Left renal pelvis (tissue), 4 donors: Measurements from ENCODE around the gene TMEM53. TPM values are rescaled to one million over a fixed set of nuclear protein-coding genes. Genes with fewer than 3 reads are reported as not detected.
"Not testable (repeated sequence)": the region's sequence is repeated elsewhere in the genome, so short reads cannot be mapped to it uniquely, and the experiment has no call there.

ENCODE experiments used
- DNase-seq, 4 donors: peaks; one replicate each; pipeline ENCODE4 v3.0.0-alpha.2; 2013; ENCODE audit warnings: low read depth in 4 of 4, low spot score in 3 of 4
- polyA plus RNA-seq, 4 donors: library from polyadenylated mRNA; unstranded; fragments of 120-200 nt; gene quantifications; one replicate each; pipeline ENCODE4 v1.2.1, GENCODE V29; 2013; ENCODE audit not compliant: insufficient read length in 4 of 4

TMEM53 gene
- polyA plus RNA-seq, 4 donors: 8.0 to 13.0 (median 11.1) TPM

DNA sequence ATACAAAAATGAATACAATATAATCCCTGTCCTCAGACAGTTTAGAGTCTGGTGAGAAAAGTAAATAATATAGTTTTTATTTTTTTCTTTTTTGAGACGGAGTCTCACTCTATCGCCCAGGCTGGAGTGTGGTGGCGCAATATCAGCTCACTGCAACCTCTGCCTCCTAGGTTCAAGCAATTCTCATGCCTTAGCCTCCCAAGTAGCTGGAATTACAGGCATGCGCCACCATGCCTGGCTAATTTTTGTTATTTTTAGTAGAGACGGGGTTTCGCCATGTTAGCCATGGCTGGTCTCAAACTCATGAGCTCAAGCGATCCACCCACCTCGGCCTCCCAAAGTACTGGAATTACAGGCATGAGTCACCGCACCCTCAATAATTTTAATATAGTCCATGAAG is 25.1 kb upstream of the TMEM53 start:
- DNase-seq: not testable (repeated sequence)

DNA sequence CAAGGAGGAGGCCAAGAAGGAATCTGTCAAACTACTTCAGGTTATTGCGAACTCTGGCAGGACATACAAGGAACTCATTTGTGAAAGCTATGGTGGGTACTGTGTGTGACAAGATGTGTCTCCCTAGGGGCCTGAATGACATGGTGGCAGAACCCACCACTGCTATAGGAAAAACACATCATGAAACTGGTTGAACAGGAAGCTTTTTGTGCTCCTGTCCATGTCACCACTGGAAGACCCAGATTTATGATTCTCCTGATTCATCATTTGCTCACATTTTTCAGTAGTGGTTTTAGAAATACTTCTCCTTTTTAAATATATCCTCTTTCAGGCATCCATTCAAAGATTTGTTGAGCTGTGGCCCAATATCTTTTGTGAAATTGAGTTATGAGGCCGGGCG is 23.9 kb upstream of the TMEM53 start:
- DNase-seq: no peak

DNA sequence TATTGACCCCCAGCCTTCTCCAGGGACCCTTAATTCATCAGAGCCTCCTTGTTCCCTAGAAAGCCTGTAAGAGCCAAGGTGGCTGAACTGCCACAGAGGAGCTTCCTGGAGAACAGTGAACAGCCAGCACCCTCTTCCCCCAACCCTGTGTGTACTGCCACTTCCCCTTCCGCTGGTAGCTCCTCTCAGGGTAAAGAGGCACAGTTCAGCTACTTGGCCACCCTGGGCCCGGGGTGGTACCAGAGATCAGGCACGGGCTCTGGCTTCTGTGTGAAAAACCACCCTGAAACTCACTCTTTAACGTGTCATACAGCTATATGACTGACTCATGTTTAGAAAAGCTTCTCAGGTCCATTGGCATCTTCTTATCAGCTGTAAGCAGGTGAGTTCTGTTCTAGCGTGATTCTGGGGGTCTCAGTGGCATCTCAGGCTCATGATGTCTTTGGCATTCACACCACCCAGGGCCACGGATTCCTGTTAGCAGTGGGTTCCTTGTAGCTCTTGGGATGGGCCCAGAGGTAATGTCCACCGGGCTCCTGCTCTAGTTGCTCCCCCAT is 22.6 kb upstream of the TMEM53 start:
- DNase-seq: no peak

DNA sequence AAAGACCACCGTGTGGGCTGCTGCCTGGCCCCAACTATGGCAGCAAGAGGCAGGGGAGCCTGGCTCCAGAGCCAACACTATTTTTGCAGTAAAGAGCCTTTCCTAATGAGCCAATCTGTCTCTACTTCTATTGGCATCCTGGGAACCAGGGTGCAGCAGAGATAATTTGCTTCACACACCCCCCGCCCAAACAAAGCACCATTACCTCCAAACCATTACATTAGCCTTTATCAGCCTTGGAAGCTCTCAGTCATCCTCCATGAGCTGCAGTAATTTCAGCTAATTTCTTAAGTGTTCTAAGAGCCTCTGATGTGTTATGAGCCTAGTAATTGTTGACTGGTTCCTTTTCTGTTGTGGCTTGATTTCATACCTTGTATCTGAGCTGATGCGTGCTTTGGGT is 21.8 kb upstream of the TMEM53 start:
- no peak for DNase-seq

DNA sequence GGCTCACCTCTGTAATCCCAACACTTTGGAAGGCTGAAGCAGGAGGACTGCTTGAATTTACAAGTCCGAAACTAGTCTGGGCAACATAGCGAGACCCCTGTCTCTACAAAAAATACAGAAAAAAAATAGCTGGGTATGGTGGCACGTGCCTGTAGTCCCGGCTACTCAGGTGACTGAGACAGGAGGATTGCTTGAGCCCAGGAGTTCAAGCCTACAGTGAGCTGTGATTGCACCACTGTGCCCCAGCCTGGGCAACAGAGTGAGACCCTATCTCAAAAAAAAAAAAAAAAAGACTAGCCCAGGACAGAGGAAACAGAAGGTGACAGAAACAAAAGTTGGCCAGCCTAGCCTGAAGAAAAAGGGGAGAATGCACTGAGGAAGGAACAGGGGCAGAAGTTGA is 21.4 kb upstream of the TMEM53 start:
- no peak for DNase-seq

DNA sequence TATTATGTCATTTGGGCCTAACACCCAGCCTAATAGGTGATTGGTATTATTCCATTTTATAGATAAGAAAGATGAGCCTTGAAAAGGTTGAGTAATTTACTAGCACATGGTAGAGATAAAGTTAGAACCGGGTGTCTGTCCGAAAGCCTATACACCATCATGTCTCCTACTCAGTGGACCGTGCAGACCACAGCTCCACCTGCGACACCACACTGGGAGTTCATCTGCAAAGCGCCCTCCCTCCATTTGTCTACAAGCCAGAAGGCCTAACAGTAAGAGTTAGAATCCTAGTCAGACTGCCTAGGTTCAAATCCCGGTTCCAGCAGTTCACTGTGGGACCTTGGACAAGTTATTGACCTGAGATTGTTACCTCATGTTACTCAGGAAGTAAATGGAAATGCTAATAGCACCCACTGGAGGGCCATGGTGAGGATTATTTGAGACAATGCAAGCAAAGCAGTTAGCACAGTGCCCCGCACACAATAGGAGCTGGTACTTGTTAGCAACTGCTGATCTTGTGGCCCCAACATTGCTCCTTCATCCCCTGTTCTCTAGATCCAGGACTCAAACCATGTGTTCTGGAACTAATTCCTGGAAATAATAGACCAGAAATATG is 20.7 kb upstream of the TMEM53 start:
- no peak for DNase-seq

DNA sequence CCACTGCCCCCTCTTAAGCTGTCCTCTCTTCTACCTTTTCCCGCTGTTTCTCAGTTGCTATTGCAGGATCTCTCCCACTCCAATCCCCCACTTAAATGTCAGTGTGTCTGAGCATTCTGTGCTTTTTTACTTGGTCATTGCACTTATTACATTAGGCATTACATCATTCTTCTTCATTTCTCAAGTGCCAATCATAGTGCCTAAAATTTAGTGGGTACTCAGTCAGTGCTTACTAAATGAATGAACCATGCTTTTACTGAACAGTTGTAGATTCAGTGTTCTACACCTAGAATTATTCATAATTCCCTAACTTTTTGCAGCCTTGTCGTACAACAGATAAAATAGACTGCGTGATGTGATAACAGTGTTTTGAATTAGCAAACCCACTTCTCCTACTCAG is 19.6 kb upstream of the TMEM53 start:
- no peak for DNase-seq

DNA sequence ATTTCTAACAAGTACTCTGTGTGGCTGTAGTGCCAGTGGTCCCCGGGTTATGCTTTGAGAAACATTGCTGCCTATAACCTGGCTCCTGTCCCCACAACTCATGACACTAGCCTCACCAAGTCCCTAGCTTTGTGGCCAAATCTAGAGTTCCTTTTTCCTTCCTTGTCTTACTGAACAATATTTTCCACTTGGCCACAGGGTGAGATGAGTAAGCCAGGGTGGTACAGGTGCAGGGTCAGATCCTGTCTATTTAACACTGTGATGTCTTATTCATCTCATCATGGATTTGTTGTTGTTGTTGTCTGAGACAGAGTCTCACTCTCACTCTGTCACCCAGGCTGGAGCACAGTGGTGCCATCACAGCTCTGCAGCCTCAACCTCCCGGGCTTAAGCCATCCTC is 18.9 kb upstream of the TMEM53 start:
- no peak for DNase-seq

DNA sequence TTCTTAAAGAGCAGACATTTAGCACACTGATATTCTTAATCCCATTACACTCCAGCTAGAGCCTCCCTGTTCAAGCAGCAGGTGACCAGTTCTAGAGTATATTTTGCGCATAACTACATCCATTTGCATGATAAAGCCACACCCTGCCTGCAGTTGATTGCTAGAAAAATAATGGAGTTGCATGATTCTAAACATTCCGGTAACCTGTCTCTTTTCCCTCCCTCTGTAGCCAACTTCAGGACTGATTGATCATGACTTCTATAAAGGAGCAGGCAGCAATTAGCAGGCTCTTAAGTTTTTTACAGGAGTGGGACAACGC is 15.1 kb upstream of the TMEM53 start:
- no peak for DNase-seq

DNA sequence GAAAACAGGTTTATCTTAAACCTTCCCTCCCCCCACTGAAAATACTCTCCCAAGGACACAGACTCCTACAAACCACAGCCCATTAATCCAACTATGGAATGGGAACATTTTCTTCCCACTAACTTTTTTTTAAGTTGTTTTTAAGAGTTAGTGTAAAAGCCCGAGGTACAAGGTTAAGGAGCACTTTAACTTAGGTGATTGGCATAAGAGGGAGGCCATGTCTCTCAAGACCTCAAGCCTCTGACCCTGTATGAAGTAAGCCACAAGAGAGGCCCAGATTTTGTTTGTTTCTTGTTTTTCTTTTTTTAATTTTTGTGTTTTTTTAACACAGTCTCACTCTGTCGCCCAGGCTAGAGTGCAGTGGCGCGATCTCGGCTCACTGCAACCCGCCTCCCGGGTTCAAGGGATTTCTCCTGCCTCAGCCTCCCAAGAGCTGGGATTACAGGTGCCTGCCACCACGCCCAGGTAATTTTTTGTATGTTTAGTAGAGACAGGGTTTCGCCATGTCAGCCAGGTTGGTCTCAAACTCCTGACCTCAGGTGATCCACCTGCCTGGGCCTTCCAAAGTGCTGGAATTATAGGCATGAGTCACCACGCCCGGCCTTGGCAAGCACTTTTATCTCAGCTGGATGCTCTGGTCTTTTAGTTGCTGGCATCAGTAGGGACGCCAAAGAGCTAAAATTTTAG is 14.6 kb upstream of the TMEM53 start:
- DNase-seq: no peak

DNA sequence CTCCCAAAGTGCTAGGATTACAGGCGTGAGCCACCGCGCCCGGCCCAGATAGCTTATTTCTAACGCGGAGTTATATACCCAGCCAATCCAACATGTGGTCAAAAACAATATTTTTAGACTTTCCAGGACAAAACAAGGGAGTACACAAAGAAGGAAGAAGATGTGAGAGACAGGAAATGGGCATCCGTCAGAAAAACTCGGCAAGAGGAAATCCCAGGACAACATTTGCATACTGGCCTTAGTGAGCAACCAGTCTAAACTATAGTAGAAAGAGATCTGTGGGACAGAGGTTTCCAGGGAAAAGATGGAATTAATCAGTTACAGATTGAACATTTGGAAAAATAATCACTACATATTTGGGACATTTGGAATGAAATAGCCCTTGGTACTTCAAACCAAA is 11.6 kb upstream of the TMEM53 start:
- DNase-seq: no peak

DNA sequence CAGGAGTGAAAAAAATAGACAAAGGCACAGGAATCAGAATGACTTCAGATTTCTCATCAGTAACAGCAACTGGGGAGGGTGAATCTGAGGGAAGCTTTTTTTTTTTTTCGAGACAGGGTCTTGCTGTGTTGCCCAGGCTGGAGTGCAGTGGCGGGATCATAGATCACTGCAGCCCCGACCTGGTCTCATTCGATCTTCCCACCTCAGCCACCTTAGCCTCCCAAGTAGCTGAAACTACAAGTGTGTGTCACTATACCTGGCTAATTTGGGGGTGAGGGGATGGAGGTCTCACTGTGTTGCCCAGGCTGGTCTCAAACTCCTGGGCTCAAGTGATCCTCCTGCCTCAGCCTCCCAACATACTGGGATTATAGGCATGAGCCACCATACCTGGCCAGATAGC is 10.9 kb upstream of the TMEM53 start:
- DNase-seq: no peak

DNA sequence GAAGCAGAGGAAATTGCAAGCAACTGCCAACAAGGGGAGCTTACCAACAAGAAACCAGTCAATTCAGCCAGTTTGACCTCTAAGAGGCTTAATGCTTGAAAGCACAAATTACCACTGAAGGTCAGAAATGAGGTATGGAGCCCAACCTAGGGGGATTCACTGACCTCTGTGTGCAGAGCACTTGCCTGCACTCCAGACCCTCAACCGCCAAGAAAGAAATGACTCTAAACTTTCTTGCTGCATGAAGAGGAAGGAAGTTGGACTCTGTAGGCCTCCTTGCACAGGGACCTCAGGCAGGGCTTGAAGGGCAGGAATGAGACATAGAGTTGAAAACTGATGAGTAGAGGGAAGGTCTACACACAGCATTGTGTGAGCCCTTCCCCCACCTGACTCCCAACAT is 10.2 kb upstream of the TMEM53 start:
- DNase-seq: no peak

DNA sequence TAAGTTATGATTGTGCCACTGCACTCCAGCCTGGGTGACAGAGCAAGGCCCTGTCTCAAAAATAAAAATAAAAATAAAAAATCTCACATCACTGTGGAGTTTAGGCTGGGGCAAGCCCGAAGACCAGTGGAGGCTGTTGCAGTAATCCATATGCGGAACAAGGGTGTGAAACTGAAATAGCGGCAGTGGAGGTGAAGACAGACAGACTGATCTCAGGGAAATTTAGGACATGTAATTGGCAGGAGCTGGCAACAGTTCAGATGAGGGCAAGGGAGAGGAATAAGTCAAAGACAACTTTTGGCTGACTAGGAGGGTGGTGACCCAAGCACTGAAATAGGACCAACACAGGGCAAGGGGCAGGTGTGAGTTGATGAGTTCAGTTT is 8.6 kb upstream of the TMEM53 start:
- no peak for DNase-seq

DNA sequence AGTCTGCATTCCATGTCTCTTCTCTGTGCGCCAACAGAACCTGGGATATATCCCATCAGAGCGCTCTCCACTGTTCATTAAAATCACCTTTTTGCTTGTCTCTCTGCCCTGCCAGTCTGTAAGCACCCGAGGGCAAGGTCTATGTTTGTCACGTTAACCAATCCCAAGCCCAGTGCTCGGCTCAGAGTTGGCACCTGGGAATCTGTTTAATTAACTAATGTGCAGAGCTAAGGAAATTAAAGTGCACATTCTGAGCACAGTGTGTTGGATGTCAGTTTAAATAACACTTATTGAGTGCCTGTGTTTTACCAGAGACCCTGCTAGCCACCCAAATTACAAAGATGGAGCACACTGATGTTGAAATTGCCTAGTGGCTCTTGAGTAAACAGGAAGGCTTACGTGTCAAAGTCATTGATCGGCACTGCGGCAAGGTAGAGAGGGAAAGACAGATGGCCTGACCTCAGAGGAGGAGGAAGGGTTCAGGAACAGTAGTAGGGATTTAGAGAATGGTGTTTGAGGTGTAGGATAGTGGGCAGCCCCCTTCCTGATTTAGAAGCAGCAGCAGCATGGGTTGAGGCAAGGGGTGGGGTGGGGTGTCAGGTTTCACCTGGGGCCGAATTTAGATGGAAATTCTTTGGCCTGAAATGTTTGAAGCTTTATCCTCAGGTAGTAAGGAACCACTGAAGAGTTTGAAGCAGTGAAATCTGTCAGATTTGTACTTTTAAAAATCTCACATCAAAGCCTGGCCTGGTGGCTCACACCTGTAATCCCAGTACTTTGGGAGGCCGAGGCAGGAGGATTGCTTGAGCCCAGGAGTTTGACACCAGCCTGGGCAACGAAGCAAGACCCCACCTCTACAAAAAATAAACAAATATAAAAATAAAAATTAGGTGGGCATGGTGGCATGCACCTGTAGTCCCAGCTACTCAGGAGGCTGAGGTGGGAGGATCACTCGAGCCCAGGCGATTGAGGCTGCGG is 7.9 kb upstream of the TMEM53 start:
- DNase-seq: no peak

DNA sequence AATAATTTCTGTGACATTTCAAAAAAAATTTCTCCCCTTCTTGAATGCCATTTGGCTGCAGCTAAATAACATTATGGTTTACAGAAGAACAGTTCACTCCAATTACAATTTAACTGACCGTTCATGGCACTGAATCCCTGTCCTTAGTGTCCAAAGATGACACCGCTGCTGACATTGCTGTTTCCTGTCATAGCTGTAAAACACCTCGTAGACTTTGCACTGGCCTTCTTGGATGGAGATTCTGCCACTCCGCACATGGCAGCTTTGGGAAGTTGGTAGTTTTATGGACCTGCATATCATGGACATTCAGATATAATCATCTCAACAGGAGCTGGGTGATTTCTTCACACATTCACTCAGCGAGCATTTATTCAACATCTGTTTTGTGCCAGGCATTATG is 5.2 kb upstream of the TMEM53 start:
- no peak for DNase-seq

DNA sequence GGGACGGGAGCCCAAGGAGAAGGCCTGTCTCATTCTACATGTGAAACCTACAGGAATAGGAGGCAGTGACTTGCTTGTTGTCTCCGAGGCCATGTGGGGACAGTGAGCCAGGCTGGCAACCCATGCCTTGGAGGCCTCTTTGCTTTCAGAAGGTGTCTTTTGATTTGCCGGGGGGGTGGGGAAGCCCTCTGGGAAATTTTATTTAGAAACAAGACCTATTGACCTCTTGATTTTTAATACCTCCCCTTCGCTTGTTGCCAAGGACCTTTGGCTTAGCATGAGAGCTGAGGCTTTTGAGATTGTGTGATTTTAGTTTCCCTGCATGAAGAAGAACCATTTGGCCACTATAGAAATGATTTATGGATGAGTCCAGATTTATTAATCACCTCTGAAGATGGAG is 4.3 kb upstream of the TMEM53 start:
- no peak for DNase-seq

DNA sequence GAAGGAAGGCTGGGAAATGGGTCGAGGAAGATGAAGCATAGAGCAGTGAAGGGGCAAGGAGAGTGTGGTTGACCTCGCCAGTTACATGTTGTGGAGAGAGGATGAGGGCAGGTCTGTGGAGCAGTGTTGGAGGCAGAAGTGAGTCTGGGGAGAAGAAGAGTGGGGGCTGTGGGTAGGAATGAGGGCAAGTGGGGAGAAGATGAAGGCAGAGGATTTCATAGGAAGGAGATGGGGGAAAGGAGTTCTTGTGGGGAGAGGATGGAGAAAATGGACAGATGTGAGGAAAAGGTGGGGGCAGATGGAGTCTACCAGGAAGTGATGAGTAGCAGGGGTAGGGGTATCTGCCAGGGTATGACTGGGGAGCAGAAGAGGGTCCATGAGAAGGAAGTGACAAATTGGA is 3.8 kb upstream of the TMEM53 start:
- no peak for DNase-seq

DNA sequence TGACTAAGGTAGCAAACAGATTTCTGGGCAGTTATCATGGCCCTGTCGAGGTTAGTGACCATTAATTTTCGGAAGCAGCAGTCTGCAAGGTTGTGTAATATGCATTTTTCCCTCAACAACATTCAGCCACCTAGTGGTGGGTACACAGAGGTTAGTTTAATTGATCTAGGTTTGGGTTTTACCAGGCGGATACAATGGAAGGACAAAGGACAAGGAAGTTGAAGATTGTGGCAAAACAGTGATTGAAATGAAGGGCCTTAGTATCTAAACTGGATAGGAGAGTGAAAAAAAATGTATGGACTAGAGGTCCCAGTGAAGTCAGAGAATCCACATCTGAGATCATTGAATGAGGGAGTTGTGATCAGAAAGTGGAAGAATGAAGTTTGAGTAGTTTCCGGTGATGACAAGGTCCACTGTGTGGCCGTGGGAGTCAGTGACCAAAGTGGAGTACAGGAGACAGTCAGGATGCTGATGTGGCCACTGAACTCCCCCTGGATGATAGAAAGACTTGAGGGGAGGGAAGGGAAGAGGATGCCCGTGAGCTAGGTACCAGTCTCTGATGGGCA is 3.0 kb upstream of the TMEM53 start:
- DNase-seq: no peak

DNA sequence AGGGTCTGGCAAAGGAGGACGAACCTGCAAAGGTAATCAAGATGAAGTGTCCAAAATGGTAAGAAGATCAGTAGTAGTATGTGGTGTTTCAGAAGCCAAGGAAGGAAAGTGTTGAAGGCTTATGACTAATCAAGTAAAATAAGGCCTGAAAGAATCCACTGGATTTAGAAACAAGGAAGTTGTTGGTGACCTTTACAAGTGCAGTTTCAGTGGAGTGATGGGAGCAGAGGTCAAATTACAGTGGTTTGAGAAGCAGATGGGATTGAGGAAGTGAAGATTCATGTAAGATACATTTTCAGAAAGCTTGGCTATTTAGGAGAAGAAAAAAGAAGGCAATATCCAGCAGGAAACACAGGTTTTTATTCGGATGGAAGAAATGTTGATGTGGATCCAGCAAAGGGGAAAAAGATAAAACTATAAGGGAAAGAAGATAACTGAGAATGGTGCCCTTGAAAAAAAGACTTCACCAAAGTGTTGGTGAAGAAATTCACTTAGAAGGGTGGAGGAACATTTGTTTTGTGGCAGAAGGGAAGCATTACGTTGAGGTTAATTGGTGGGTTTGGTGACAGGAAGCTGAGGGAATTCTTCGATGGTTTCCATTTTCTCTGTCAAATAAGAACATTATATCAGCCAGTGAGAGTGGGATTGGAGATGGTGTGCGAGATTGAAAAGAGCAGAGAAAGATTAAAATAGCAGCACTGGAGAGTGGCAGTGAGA is 2.4 kb upstream of the TMEM53 start:
- no peak for DNase-seq

DNA sequence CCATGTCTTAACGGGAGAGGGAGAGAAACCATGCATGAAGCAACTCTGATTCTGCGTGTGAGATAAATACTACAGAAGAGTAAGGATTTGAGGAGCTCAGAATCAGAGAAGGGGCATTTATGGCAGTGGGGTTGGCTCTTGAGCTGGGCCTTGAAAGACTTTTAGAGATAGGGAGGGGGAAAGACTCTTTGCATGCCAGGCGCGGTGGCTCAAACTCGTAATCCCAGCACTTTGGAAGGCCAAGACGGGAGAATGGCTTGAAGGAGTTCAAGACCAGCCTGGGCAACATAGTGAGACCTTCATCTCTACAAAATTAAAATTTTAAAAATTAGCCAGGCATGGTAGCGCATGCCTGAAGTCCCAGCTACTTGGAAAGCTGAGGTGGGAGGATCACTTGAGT is 905 bp upstream of the TMEM53 start:
- DNase-seq: no peak
